Measurements from ENCODE around the gene ZNF610.

DNA sequence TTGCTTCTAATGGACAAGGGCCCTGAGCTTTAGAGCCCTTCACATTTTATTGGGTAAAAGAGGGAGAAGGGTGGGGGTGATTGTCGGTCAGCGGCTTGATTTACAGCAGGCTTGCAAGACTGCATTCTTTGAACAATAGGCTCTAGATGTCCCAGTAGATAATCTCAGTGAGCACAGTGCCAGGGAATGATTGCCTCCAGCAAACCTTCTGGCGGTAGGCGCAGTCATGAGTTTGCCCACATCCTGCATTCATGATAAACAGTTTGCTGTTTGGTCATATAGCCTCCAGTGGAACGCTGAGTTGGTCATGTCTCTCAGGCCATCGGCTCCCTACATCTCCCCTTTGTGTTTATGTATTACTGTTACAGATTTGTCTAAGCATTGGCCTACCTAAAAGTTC is 74.2 kb downstream of the ZNF610 start:
- TF ChIP-seq SIN3A (IDR thresholded peaks at IDR 0.05; ENCODE audit: borderline replicate concordance, insufficient read depth, low read length) (no peak), REST (IDR thresholded peaks at IDR 0.05; ENCODE audit: insufficient read depth in 1 of 2, low read depth in 2 of 2, low read length in 2 of 2) (no peak), FOXP2 (optimal IDR thresholded peaks at IDR 0.05; ENCODE audit: borderline replicate concordance, extremely low read depth, extremely low read length, insufficient read depth) (no peak)
